Inferior parietal cortex (tissue), 1 donor: ENCODE measurements around the gene DAB1.
"Not testable (repeated sequence)": the region's sequence is repeated elsewhere in the genome, so short reads cannot be mapped to it uniquely, and the experiment has no call there.

Experiments
- DNase-seq: peaks from one replicate; pipeline ENCODE4 v3.0.0-alpha.2; 2016; ENCODE audit errors: extremely low spot score

Gene DAB1

GRCh38 chr1:57272150-57272549 is 151.7 kb downstream of the DAB1 start:
- DNase-seq, result peak; percentile 43

GRCh38 chr1:57270927-57271698 is 152.7 kb downstream of the DAB1 start:
- DNase-seq, result no peak

- DNase-seq, result no peak
Measured at GRCh38 chr1:57269630-57270225, 154.1 kb downstream of the DAB1 start.

- no peak for DNase-seq
Measured at GRCh38 chr1:57265104-57265503, 158.8 kb downstream of the DAB1 start.

GRCh38 chr1:57262472-57262871 is 161.4 kb downstream of the DAB1 start:
- no peak for DNase-seq

- no peak for DNase-seq
Measured at GRCh38 chr1:57258557-57259325, 165.1 kb downstream of the DAB1 start.

- no peak for DNase-seq
Measured at GRCh38 chr1:57255945-57256344, 167.9 kb downstream of the DAB1 start.

- DNase-seq, result no peak
Measured at GRCh38 chr1:57254022-57254421, 169.8 kb downstream of the DAB1 start.

- no peak for DNase-seq
Measured at GRCh38 chr1:57252597-57253294, 171.1 kb downstream of the DAB1 start.

- no peak for DNase-seq
Measured at GRCh38 chr1:57250021-57250420, 173.8 kb downstream of the DAB1 start.

- DNase-seq, result no peak
Measured at GRCh38 chr1:57249511-57249910, 174.3 kb downstream of the DAB1 start.

- DNase-seq, result no peak
Measured at GRCh38 chr1:57248830-57249229, 175.0 kb downstream of the DAB1 start.

GRCh38 chr1:57238233-57238781 is 185.6 kb downstream of the DAB1 start:
- DNase-seq, result no peak

GRCh38 chr1:57235730-57236510 is 187.9 kb downstream of the DAB1 start:
- no peak for DNase-seq

- DNase-seq, result no peak
Measured at GRCh38 chr1:57234459-57234858, 189.4 kb downstream of the DAB1 start.

GRCh38 chr1:57232500-57232899 is 191.4 kb downstream of the DAB1 start:
- DNase-seq, result no peak

- no peak for DNase-seq
Measured at GRCh38 chr1:57229998-57230397, 193.9 kb downstream of the DAB1 start.

- no peak for DNase-seq
Measured at GRCh38 chr1:57229076-57229475, 194.8 kb downstream of the DAB1 start.

GRCh38 chr1:57222801-57223200 is 201.1 kb downstream of the DAB1 start:
- DNase-seq, result no peak

- DNase-seq, result no peak
Measured at GRCh38 chr1:57222307-57222706, 201.6 kb downstream of the DAB1 start.

GRCh38 chr1:57220905-57221304 is 203.0 kb downstream of the DAB1 start:
- not testable (repeated sequence) for DNase-seq
